ENCODE results near the gene PLEKHA4. TPM values are rescaled to one million over a fixed set of nuclear protein-coding genes. Genes with fewer than 3 reads are reported as not detected.

PLEKHA4 gene
- total RNA-seq, 4 donors from 2014 or later = 11.4 to 29.2 (median 18.1) TPM

GRCh38 chr19:48821633-48822032 lies 46.8 kb downstream of the PLEKHA4 start:
- Histone ChIP-seq H3K4me1 (peaks cover 0 to 17% (median 9%) of the 10 kb centered on the region in 3 donors), H3K27ac (no peak overlapping the region)

GRCh38 chr19:48819366-48819816 lies 49.0 kb downstream of the PLEKHA4 start:
- WGBS, 2 donors (ENCODE audit: low coverage in 1 of 2) = 45 to 47% methylated on average over 3 to 4 of the region's 4 CpGs
- no peaks in the 10 kb centered on the region for H3K36me3 ChIP-seq
- no peak overlapping the region for H3K4me3 ChIP-seq
- H3K27ac ChIP-seq = peak overlapping the region in 3 of 4 donors; percentile 61 to 79 (median 66)
- ATAC-seq = peak; percentile 95
- no peaks in the 10 kb centered on the region for H3K27me3 ChIP-seq
- H3K9me3 ChIP-seq = no peaks in the 10 kb centered on the region
- H3K4me1 ChIP-seq = peaks cover 0 to 32% (median 9%) of the 10 kb centered on the region in 3 donors
- TF ChIP-seq CTCF (IDR thresholded peaks at IDR 0.05) = no peak
- peak; percentile 94 for TF ChIP-seq POLR2AphosphoS5 (IDR thresholded peaks at IDR 0.05)
- no peak for TF ChIP-seq POLR2A (IDR thresholded peaks at IDR 0.05)
- no peak for TF ChIP-seq EP300 (IDR thresholded peaks at IDR 0.05)

More at GRCh38 chr19:48821633-48822032, 46.8 kb downstream of the PLEKHA4 start:
- Histone ChIP-seq H3K4me3 (no peak overlapping the region), H3K9me3 (no peaks in the 10 kb centered on the region), H3K36me3 (peaks cover 0 to 1% of the 10 kb centered on the region in 2 donors), H3K27me3 (no peaks in the 10 kb centered on the region)
- TF ChIP-seq CTCF (IDR thresholded peaks at IDR 0.05) (no peak), POLR2A (IDR thresholded peaks at IDR 0.05) (no peak), EP300 (IDR thresholded peaks at IDR 0.05) (no peak), POLR2AphosphoS5 (IDR thresholded peaks at IDR 0.05) (no peak)
- no peak for ATAC-seq
- 79 to 96% methylated on average over 5 of the region's 5 CpGs for WGBS, 2 donors (ENCODE audit: low coverage in 1 of 2)

GRCh38 chr19:48818234-48818820 lies 50.1 kb downstream of the PLEKHA4 start:
- TF ChIP-seq CTCF (IDR thresholded peaks at IDR 0.05) = no peak
- TF ChIP-seq EP300 (IDR thresholded peaks at IDR 0.05) = no peak
- no peak for TF ChIP-seq POLR2AphosphoS5 (IDR thresholded peaks at IDR 0.05)
- TF ChIP-seq POLR2A (IDR thresholded peaks at IDR 0.05) = no peak
- H3K27ac ChIP-seq = peak overlapping the region in 3 of 4 donors; percentile 61 to 79 (median 66)
- no peak overlapping the region for H3K4me3 ChIP-seq
- H3K9me3 ChIP-seq = no peaks in the 10 kb centered on the region
- no peak for ATAC-seq
- no peaks in the 10 kb centered on the region for H3K27me3 ChIP-seq
- peaks cover 0 to 34% (median 9%) of the 10 kb centered on the region in 3 donors for H3K4me1 ChIP-seq
- WGBS, 2 donors (ENCODE audit: low coverage in 1 of 2) = 74% methylated on average over 5 of the region's 9 CpGs; no CpG with 5 or more reads in 1 of the 2 donors
- no peaks in the 10 kb centered on the region for H3K36me3 ChIP-seq

GRCh38 chr19:48817585-48818124 lies 50.8 kb downstream of the PLEKHA4 start:
- TF ChIP-seq EP300 (IDR thresholded peaks at IDR 0.05) (no peak), CTCF (IDR thresholded peaks at IDR 0.05) (no peak), POLR2A (IDR thresholded peaks at IDR 0.05) (no peak), POLR2AphosphoS5 (IDR thresholded peaks at IDR 0.05) (no peak)
- no peak overlapping the region for H3K4me3 ChIP-seq
- no peak for ATAC-seq
- H3K27ac ChIP-seq = no peak overlapping the region
- H3K36me3 ChIP-seq = no peaks in the 10 kb centered on the region
- no peaks in the 10 kb centered on the region for H3K27me3 ChIP-seq
- no peaks in the 10 kb centered on the region for H3K9me3 ChIP-seq
- WGBS, 2 donors (ENCODE audit: low coverage in 1 of 2) = 72% methylated on average over 5 of the region's 5 CpGs; no CpG with 5 or more reads in 1 of the 2 donors
- H3K4me1 ChIP-seq = peaks cover 0 to 41% (median 9%) of the 10 kb centered on the region in 3 donors

Measured in gastroesophageal sphincter (tissue), 4 donors.